Right forelimb (tissue), 1 donor: ENCODE measurements around the gene GPSM1.

Experiments
- DNase-seq: peaks from one replicate; pipeline ENCODE4 v3.0.0-alpha.2; 2018

Gene GPSM1

GRCh38 chr9:136335296-136336155 is 8.2 kb downstream of the GPSM1 start:
- DNase-seq, result no peak

- no peak for DNase-seq
These were observed 9.0 kb downstream of the GPSM1 start for GRCh38 chr9:136336156-136336870.

- DNase-seq, result no peak
These were observed 9.5 kb downstream of the GPSM1 start for GRCh38 chr9:136336881-136337280.

- DNase-seq, result no peak
These were observed 10.4 kb downstream of the GPSM1 start for GRCh38 chr9:136337416-136338395.

GRCh38 chr9:136338511-136338910 is 11.2 kb downstream of the GPSM1 start:
- no peak for DNase-seq

GRCh38 chr9:136339173-136339957 is 12.0 kb downstream of the GPSM1 start:
- no peak for DNase-seq

- DNase-seq, result no peak
These were observed 12.6 kb downstream of the GPSM1 start for GRCh38 chr9:136339958-136340310.

- DNase-seq, result no peak
These were observed 13.2 kb downstream of the GPSM1 start for GRCh38 chr9:136340356-136341041.

- no peak for DNase-seq
These were observed 13.8 kb downstream of the GPSM1 start for GRCh38 chr9:136341042-136341655.

GRCh38 chr9:136341769-136342168 is 14.4 kb downstream of the GPSM1 start:
- DNase-seq, result no peak

GRCh38 chr9:136342181-136343120 is 15.1 kb downstream of the GPSM1 start:
- DNase-seq, result peak; percentile 86

- no peak for DNase-seq
These were observed 16.0 kb downstream of the GPSM1 start for GRCh38 chr9:136343121-136343883.

- no peak for DNase-seq
These were observed 16.5 kb downstream of the GPSM1 start for GRCh38 chr9:136343884-136344269.

- DNase-seq, result no peak
These were observed 17.4 kb downstream of the GPSM1 start for GRCh38 chr9:136344544-136345280.

- peak; percentile 79 for DNase-seq
These were observed 18.2 kb downstream of the GPSM1 start for GRCh38 chr9:136345281-136346156.

GRCh38 chr9:136346157-136346481 is 18.8 kb downstream of the GPSM1 start:
- DNase-seq, result no peak

GRCh38 chr9:136346927-136347465 is 19.7 kb downstream of the GPSM1 start:
- no peak for DNase-seq
